SK-N-MC (cell line): Measurements from ENCODE around the gene GBX2.

Source experiments
- EZH2 ChIP-seq: fragments of 200-600 bp; sonication (generic); IDR thresholded peaks from one replicate; pipeline ENCODE4 v1.6.1; 2017; ENCODE audit warnings: antibody characterized with exemption
- FOXP2 ChIP-seq: optimal IDR thresholded peaks from 2 replicates; pipeline ENCODE3; 2011; ENCODE audit warnings: mild to moderate bottlenecking, moderate library complexity; ENCODE audit not compliant: insufficient read depth; ENCODE audit errors: extremely low read length, control extremely low read depth
- POLR2AphosphoS5 ChIP-seq: IDR thresholded peaks from 2 replicates; pipeline ENCODE4 v1.6.1; 2012; ENCODE audit warnings: mild to moderate bottlenecking, low read depth, low read length, borderline replicate concordance

GRCh38 chr2:236155406-236155805 lies 12.8 kb downstream of the GBX2 start:
- no peak for TF ChIP-seq FOXP2
- no peak for TF ChIP-seq EZH2
- no peak for TF ChIP-seq POLR2AphosphoS5
